NCI-H446 (cell line): Measurements from ENCODE around the gene ATP5MC2.
"Not testable (repeated sequence)": the region's sequence is repeated elsewhere in the genome, so short reads cannot be mapped to it uniquely, and the experiment has no call there.

ENCODE experiments used
- DNase-seq, 2 experiments: peaks; one replicate each; lab custom pipeline; 2025; lab: John Stamatoyannopoulos, UW

The ATP5MC2 gene

DNA sequence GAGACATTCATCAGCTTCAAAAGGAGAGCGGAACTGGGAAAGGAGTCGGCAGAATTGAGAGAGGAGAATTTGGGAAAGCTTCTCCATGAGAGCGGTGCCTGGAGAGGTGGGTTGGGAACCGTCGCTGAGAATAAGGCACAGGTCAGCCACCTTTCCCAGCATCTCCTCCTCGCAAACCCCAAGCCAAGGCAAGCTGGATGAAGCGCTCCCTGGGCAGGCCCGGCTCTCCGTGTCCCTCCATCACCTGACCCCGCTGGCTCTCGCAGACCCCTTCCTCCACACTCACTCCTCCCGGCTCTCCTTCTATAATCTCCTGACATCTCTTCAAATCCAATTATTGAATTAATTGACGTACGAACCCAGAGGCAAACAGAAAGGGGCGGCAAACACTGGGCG, 18.9 kb upstream of the ATP5MC2 start:
- no peak for DNase-seq

DNA sequence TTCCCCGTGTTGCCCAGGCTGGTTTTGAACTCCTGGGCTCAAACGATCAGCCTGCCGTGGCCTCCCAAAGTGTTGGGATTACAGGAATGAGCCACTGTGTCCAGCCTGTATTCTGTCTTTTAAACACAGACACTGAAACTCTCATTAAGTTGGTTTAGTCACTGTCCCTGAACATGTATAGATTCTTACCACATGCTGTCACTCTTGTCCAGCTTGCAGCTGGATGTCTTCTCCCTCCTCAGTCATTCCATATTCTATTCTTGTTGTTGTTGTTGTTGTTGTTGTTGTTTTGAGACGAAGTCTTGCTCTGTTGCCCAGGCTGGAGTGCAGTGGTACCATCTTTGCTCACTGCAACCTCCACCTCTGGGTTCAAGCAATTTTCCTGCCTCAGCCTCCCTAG, 12.3 kb upstream of the ATP5MC2 start:
- no peak for DNase-seq

DNA sequence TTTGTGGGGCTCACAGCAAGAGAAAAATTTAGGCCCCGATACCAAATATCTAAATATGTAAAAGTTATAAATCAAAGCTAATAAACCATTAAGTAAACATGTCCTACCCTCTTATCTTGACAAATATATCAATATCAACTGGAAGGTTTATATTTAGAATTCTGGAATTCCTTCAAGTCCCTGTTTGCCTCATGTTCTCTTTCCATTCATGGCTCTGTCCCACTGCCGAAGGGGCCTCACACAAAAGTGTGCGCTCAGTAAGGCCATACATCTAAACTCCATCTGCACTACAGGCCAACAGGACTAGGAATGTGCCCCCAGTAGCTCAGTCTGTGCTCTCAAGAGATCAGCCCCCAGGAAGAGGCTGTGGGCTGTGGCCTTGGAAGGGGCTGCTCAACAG, 10.6 kb upstream of the ATP5MC2 start:
- no peak for DNase-seq

DNA sequence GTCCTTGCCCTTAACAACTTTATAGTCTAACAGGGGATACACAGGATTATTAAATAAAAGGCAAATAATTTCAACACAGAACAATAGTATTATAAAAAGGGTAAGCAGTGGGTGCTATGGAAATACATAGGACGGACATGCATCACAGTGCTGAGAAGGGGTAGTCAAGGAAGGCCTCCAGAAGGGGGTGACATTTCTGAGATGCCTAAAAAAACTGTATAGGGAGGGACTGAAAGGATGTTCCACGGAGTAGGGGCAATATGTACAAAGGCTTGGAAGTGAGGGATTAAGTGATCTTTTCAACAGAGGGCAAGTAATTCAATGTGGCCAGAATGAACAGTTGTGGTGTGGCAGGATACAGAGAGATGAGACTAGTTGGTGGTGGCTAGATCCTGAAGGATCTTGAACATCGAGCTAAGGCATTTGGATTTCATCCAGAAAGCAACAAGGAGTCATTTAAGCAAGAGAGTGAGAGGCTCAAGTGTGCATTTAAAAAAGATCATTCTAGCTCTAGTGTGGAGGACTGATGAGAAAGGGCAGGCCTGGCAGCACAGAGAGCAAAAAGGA, 8.9 kb upstream of the ATP5MC2 start:
- DNase-seq: no peak

DNA sequence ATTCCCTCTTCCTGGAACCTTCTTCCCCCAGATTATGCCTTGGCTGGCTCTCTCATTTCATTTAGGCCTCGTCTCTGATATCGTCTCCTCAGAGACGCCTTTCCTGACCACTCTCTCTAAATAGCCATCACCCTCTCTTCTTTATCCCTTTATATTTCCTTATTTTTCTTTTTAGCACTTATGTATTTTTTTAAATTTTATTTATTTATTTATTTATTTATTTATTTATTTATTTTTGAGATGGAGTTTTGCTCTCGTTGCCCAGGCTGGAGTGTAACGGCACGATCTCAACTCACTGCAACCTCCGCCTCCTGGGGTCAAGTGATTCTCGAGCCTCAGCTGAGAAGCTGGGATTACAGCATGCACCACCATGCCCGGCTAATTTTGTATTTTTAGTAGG, 8.1 kb upstream of the ATP5MC2 start:
- no peak for DNase-seq

DNA sequence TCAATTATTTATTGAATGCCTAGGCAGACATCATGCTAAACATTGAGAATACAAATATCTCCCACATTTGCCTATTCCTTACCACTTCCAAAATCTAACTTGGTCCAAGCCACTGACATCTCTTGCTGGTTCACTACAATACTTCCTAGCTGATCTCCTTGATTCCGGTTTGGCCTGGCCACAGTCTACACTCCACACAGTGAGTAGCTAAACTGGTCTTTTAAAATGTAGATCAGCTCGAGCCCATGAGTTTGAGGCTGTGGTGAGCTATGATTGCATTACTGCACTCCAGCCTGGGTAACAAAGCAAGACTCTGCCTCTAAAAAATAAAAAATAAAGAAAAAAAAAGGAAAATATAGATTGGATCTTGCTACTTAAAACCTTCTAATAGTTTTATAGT, 7.6 kb upstream of the ATP5MC2 start:
- DNase-seq: no peak

DNA sequence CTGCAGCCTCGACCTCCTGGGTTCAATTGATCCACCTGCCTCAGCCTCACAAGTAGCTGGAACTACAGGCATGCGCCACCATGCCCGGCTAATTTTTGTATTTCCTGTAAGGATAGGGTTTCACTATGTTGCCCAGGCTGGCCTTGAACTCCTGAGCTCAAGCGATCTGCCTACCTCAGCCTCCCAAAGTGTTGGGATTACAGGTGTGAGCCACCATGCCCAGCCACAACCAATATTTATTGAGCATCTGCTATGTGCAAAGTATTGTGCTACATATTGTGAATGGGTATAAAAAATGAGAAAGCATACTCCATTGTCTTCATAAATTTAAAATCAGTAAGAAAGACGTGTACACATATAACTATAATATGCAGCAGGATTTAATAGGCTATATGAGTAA, 4.2 kb upstream of the ATP5MC2 start:
- DNase-seq: not testable (repeated sequence)

DNA sequence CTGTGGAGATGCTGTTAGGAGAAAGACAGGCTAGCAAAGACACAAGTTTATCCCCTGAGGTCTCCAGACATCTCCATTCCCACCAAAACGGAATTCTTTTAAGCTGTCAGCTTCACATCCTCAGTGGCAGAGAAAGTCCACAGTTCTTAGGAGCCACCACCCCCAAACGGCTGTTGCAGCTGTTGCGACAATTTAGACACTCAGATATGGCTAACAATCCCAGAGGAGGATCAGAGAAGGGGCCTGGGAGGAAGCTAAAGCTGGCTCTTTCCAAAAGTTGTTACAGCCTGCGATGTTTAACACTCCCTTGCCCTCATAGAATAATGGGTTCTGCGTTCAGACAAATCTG, 1.9 kb upstream of the ATP5MC2 start:
- DNase-seq: no peak

DNA sequence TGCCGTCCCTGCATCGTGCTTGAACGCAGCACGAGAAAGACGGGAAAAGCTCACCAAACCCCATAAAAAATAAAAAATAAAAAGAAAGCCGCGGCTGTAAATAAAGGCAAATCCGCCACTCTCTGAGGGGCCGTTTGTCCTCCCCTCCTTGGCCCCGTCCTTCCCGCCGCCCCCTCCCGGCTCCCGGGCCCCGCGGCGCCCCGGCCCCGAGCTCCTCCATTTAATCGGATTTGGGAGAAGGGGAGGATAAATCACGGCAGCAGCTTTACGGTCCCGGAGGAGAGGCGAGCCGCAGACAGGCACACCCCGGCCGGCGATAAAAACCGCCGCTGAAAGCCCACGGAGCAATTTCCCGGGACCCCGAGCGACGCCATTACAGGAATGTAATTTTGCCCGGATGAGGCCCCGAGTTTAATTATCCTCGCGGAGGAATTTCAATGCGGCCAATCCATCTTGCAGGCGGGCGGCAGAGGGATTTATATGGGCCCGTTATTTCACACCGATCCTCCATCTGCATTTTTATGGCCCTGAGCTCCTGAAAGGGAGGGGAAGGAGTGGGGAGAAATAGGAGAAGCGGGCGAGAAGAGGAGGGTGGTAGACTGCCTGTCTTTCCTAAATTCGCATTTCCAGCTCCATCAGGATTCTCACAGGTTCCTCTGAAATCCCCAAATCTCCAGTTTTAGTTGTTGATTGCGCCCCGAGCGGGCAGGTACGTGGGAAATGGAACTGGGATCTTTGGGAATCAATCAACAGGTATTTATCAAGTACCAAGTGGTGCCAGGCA, 1.3 kb upstream of the ATP5MC2 start:
- no peak for DNase-seq

DNA sequence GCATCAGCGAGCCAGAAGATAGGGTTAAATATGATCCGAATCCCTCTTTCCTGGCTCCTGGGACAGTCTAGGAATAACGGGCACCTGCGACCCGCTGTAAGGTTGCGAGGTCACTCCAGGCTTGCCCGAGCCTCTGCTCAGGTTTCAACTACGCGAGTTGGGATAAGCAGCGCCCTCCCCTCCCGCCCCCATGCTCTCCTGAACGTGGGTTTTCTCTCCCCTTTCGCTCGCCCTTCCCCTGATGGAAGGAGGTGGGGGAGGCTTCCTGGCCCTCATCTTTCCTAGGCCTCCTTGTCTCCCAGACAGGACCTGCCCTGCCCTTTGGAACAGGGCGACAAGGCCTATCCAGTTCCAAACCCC, 753 bp upstream of the ATP5MC2 start:
- no peak for DNase-seq

DNA sequence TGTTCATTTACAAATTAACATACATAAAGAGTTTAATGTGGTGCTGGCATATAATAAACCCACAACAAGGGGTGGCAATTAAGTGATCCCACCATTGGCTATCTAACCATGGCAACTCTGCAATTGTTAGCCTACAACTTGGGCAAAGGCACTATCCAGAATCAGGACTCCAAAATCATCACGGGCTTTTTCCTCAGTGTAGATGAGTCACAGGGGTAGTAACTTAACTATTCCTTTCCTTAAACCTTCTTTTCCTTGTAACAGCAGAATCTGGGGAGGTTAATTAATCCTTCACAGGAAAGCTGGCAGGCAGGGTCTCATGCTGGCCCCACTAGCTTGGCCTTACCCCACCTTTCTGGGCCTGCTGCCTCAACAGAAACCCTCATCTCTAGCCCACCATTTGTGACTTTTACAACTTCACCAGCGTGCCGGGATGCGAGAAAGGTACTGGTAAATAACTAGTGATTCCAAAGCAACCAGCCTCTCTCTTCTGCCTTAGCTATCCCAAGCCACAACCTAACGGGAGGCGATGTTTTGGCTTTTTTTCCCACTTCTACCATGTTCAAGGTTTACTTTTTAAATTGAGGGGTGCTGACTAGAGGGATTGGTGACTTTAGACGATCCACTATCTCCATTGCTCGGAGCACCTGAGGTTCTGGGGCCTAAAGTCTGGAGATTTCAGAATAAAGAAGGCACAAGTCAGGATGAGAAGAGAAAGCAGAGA, 744 bp downstream of the ATP5MC2 start:
- no peak for DNase-seq

DNA sequence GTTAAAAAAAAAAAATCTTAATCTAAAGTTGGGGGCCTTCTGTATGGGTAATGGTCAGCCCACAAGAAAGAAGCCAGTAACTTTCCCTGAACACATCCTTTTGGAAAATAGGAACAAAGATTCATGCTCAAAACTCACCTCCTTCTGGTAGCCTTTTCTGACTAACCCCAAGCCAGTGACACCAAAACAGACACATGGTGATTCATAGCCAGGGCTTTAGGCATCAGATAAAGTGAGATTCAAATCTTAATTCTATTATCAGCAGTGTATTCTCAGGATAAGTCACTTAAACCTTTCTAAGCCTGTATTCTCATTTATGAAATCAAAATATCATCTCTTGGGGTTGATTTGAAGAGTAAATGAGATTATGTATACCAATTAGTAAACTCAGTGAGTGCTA, 4.9 kb downstream of the ATP5MC2 start:
- no peak for DNase-seq

DNA sequence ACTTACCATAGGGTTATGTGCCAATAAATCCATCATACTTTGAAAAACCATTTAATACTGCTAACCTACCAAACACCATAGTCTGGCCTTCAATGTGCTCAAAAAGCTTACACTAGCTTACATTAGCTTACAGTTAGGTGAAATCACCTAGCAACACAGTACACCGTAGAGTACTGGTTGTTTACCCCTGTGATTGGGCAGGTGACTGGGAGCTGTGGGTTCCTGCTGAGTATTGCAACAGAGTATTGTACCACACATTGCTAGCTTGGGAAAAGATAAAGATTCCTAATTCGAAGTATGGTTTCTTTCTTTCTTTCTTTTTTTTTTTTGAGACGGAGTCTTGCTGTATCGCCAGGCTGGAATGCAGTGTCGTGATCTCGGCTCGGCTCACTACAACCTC, 5.6 kb downstream of the ATP5MC2 start:
- DNase-seq: no peak

DNA sequence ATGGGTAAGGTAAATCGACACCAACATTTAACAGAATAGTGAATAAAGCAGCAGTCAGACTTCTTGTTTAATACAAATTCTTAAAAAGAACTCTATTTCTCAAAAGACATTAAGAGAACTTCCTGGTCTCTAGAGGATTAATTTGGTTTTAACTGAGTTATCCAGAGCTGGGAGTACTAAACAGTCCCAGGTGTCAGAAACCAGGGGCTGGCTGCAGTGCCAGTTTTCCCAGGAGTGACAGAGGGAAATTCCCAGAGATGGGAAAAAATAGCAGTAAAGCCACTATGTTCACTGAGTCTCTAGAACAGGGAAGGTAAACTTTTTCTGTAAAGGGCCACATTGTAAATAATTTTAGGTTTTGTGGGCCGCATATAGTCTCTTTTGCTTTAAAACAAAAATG, 8.8 kb downstream of the ATP5MC2 start:
- no peak for DNase-seq

DNA sequence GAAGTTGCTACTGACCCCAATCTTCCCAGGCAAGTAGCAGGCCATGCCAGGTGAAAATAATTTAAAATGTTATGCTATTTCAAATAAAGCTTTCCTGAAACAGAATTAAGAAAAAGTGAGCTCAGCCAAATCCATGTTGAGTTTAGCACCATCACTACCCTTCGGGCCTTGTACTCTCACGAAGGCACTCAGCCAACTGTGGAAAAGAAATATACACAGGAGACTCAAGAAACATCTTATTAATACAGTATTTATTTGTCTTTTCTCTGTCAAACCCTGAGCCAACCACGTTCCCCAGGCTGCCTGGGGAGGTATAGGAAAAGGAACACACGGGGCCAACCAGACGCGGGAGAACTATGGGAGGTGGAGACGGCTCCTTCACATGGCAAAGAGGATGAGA, 10.9 kb downstream of the ATP5MC2 start:
- no peak for DNase-seq

DNA sequence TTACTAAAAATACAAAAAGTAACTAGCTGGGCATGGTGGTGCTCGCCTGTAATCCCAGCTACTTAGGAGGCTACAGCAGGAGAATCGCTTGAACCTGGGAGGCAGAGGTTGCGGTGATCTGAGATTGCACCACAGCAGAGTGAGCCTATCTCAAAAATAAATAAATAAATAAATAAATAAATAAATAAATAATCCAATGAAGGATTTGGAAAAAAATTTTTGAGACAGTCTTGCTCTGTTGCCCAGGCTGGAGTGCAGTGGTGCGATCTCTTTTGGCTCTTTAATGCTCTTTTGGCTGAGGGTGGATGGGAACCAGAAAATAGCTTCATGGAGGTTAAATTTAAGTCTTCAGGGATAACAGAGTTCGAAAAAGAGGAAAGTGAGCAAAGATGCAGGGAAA, 11.7 kb downstream of the ATP5MC2 start:
- no peak for DNase-seq

DNA sequence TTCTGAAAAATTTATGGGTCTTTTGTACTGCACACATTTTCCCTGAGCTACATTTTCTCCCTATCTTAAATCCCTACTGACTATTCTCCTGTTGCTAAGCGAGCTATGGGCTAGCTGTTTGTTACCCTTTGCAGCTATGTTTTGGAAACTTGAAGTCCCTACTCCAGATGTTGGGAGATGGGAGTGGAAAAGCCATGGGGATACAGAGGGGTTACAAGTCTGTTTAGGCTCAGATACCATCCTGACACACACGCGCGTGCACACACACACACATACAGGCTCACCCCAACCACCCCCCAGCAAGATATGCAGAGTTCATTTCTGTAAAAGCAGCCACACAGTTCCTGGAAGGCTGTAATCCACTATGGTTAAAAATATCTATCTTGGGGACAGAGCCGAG, 15.8 kb downstream of the ATP5MC2 start:
- peak in 1 of 2 experiments; percentile 15 for DNase-seq

DNA sequence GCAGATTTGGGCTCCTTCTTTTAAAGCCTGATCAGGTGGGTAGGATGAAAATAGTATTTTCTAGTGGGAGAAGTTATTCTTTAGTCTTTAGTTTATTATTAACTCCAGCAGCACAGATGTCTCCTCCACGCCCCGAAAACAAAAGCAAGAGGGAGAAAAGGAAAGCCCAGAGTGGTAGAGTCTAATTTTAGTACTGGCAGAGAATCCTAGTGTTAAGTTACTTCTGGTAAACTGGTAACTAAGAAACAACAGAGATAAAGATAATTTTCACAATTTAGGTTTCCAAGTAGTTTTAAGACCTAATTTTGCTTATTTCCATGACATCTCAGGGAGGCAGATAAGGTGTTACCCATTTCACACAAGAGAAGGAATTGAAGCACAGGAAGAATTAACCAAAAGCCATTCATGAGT, 16.3 kb downstream of the ATP5MC2 start:
- no peak for DNase-seq

DNA sequence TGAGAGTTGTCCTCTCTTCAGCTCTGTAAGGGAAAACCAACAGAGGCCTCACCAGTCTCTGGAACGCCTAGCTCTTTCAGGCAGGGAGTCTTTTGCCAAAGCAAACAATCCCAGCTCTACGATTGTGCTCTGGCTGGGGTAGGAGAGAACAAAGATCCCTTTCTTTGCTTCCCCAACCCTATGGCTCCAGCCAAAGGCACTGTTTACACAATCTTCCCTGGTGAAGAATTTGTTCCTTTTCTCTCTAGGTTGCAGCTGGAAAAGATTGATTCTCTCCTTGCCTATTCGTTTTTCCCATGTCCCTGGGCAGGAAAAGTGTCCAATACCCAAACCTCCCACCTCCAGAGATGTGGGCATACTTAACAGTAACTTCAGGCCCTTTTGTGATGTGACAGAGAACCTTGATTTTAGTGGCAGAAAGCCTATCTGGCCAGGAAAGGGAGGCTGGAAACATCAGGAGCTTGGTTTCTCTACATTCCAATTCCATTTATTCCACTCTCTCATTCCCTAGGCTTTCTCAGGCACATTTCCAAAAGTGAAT, 16.8 kb downstream of the ATP5MC2 start:
- peak; percentile 73 to 85 for DNase-seq

DNA sequence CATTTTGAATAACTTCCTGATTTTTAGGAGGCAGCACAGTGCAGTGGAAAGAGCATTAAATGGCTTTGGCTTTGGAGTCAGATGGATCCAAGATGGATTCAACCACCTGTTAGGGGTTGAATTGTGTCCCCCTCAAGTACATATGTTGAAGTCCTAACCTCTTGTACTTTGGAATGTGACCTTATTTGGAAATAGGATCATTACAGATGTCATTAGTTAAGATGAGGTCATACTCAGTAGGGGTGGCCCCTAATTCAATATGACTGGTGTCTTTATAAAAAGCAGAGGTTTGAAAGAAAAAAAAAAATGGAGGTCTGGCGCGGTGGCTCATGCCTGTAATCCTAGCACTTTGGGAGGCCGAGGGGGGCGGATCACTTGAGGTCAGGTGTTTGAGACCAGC, 18.8 kb downstream of the ATP5MC2 start:
- no peak for DNase-seq

DNA sequence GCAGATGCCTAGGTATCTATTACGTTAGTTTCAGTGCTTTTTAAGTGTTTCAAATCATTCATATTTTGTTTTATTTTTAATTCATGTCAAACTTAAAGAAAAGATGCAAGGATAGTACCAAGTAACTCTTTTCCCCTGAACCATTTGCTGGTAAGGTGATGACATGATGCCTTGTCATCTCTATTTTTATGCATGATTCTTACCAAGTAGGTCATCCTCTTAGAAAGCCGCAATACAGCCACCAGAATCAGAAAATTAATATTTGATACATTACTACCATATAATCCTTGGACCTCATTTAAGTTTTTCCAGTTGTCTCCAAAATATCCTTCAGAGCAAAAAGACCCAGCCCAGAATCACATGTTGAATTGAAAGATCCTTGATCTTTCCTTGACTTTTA, 22.3 kb downstream of the ATP5MC2 start:
- no peak for DNase-seq

DNA sequence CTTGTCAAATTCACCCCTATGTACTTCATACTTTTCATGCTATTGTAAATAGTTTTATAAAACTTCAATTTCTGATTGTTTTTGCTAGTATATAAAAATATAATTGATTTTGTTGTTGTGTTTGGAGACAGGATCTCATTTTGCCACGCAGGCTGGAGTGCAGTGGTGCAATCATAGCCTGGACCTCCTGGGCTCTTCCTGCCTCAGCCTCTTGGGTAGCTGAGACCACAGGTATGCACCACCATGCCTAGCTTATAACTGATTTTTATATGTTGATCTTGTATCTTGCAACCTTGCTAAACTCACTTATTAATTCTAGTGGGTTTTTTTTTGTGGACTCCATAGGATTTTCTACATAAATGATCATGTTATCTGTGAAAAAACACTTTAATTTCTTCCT, 23.5 kb downstream of the ATP5MC2 start:
- DNase-seq: no peak

DNA sequence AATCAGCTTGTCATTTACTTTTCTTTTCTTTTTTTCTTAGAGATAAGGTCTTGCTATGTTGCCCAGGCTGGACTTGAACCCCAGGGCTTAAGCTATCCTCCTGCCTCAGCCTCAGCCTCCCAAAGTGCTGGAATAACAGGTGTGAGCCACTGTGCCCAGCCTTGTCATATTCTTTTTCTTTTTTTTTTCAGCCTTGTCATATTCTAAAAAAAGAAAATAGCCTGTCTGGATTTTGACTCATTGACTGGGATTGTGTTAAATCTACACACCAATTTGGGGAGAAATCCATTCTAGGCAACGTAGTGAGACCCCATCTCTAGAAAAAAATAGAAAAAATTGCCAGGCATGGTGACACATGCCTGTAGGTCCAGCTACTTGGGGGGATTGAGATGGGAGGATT, 24.1 kb downstream of the ATP5MC2 start:
- no peak for DNase-seq
